ENCODE results near the gene DRC3.

Gene DRC3

DNA sequence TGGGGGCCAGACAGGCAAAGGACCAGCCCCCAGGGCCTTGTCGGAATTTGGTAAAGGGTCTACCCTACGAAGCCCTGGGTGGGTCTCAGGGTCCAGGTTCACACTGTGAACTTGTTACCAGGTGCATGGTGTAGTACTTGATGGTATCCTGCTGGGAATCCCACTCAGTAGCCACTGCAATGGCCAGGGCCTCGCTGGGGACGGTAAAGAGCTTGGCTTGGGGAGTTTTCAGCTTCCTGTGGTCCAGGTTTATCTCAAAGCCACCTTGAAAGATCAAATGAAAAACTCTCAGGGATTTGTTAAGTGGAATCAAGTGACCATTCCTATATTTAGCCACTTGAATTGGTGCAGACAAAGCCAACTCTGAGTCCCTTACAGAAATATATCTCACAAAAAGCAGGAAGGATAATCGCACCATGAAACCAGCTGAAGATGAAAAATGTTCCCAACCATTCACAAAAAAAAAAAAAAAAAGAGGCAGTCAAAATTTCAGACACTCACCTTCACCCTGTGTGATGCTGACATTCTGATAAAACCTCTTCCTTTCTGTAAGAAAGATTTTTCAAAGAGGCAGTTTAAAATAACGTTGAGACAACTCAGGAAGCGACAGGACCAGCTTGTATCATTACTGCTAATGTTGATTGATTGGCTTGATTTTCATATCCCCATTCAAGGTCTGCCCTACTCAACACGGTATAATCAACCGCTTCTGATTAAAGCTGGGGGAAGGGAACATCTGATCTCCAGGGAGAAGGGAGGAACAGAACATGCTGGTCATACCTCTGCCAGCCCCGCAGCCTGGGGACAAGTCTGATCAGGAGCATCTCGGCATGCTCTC is 55.7 kb downstream of the DRC3 start:
- TF ChIP-seq, protein P1, sequence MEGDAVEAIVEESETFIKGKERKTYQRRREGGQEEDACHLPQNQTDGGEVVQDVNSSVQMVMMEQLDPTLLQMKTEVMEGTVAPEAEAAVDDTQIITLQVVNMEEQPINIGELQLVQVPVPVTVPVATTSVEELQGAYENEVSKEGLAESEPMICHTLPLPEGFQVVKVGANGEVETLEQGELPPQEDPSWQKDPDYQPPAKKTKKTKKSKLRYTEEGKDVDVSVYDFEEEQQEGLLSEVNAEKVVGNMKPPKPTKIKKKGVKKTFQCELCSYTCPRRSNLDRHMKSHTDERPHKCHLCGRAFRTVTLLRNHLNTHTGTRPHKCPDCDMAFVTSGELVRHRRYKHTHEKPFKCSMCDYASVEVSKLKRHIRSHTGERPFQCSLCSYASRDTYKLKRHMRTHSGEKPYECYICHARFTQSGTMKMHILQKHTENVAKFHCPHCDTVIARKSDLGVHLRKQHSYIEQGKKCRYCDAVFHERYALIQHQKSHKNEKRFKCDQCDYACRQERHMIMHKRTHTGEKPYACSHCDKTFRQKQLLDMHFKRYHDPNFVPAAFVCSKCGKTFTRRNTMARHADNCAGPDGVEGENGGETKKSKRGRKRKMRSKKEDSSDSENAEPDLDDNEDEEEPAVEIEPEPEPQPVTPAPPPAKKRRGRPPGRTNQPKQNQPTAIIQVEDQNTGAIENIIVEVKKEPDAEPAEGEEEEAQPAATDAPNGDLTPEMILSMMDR (conservative IDR thresholded peaks at IDR 0.05; ENCODE audit: low read depth, low read length) = no peak
- DNase-seq (ENCODE audit: low read depth) = no peak
- H3K4me3 ChIP-seq (ENCODE audit: low read depth, low read length) = no peak overlapping the region

DNA sequence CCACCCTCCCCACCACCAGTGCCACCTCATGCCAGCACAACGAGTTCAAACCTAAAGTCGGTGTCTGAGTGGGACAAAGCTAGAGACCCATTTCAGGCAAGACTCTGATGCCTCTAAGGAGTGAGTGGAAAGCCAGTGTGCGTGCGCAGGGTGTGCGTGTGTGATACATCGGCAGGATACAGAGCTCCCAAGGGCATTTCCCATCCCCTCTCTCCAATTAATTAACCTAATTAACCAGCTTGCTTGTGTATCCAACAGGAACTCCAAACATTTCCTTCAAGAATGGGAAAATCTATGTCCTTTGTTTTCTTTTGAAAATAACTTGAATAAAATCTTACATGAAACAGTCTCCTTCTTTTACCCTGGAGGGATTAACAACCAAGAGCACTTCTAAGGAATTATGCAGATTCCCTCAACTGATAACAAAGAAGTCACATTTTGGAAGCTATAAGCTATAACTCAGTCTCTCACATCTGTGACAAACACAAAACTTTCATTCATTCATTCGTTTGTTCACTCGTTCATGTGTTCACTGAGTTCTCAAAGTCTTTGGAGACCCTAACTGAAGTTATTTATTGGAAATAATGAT is 56.4 kb downstream of the DRC3 start:
- TF ChIP-seq, protein P1 (conservative IDR thresholded peaks at IDR 0.05; ENCODE audit: low read depth, low read length) = no peak
- no peak overlapping the region for H3K4me3 ChIP-seq (ENCODE audit: low read depth, low read length)
- DNase-seq (ENCODE audit: low read depth) = no peak

DNA sequence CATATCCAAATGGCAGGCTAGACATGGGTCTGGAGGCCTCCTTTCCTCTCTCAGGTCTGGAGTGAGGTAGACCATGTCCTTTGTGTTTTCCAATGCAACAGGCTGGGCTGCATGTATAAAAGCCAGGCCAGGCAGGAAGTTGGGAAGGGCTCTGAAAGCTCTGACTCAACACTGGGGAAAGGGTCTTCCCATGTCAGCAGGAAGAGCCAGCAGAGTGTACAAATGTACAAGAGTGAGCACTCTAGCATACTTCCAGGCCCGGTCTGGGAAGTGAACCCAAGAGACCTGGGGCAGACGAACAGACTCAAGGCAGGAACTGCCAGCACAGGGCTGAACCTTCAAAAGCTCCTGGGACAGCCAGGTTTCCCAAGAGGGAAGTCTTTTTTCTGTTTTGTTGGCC is 59.3 kb downstream of the DRC3 start:
- DNase-seq (ENCODE audit: low read depth) = peak; percentile 39
- TF ChIP-seq, protein P1 (conservative IDR thresholded peaks at IDR 0.05; ENCODE audit: low read depth, low read length) = no peak
- H3K4me3 ChIP-seq (ENCODE audit: low read depth, low read length) = no peak overlapping the region

DNA sequence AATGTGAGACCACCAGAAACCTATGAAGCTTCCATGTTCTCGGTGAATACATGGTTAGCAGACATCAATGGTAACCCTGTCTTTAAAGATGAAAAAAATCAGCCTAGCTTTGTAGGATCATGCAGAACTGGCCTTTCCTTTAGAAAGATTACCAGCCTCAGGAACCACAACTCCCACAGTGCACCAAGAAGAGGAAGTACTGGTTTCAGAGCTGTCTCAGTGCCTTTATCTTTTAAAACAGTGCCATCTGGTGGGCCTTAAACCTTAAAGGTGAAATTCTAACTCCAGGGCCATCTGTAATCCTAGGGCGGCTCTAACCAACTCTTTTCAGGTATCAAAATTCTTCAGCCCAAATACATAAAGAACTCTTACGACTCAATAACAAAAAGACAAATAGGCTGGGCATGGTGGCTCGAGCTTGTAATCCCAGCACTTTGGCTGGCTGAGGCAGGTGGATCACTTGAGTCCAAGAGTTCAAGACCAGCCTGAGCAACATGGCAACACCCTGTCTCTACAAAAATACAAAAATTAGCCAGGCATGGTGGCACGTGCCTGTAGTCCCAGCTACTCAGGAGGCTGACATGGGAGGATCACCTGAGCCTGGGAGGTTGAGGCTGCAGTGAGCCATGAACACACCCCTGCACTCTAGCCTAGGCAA is 60.9 kb downstream of the DRC3 start:
- no peak overlapping the region for H3K4me3 ChIP-seq (ENCODE audit: low read depth, low read length)
- peak; percentile 94 for DNase-seq (ENCODE audit: low read depth)
- TF ChIP-seq, protein P1 (conservative IDR thresholded peaks at IDR 0.05; ENCODE audit: low read depth, low read length) = peak; percentile 75

DNA sequence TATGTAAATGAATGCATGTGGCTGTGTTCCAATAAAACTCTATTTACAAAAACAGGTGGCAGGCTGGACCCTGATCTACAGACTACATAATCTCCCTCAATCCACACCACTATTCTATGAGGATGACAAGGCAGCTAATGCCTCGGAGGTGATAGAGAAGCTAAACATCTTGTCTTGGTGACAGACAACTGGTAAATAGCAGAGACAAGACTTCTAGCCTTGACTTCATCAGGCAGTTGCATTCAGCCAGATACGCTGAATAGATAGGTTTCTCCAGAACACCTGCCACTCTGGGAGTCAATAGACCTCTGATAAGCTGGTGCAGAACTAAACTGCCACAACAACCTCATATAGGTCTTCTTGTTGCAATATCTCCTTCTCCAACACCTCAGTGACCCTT is 63.0 kb downstream of the DRC3 start:
- H3K4me3 ChIP-seq (ENCODE audit: low read depth, low read length) = no peak overlapping the region
- DNase-seq (ENCODE audit: low read depth) = no peak
- TF ChIP-seq, protein P1 (conservative IDR thresholded peaks at IDR 0.05; ENCODE audit: low read depth, low read length) = no peak

DNA sequence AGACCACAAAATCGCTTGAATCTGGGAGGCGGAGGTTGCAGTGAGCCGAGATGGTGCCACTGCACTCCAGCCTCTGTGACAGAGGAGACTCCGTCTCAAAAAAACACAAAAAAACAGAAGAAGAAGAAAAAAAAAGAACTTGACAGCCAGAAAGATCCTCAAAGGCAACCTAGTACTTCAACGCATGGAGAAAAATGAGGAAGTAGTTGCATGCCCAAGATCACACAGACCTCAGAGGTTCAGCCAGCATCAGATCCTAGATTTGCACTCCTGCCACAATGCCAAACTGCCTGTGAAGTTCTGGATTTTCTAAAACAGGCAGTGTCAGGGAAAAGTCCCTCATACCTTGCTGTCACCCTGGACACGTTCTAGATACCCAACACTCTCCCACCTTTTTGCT is 64.8 kb downstream of the DRC3 start:
- H3K4me3 ChIP-seq (ENCODE audit: low read depth, low read length) = no peak overlapping the region

More for the DNA sequence above, 64.8 kb downstream of the DRC3 start:
- DNase-seq (ENCODE audit: low read depth) = no peak
- TF ChIP-seq, protein P1 (conservative IDR thresholded peaks at IDR 0.05; ENCODE audit: low read depth, low read length) = no peak
